Mesendoderm (in vitro differentiated cells): ENCODE results near the gene ZNF280B.
"Not testable (repeated sequence)": the region's sequence is repeated elsewhere in the genome, so short reads cannot be mapped to it uniquely, and the experiment has no call there.

Experiments
- DNase-seq: peaks from one replicate; pipeline ENCODE4 v3.0.0; 2013
- H2AK5ac ChIP-seq: 2 replicates; pipeline ENCODE4 v1.6.1; 2013; ENCODE audit warnings: low read length, inconsistent platforms
- H2BK120ac ChIP-seq: 2 replicates; pipeline ENCODE4 v1.6.1; 2013; ENCODE audit warnings: low read depth, mild to moderate bottlenecking, low read length, moderate library complexity, mixed read lengths
- H2BK15ac ChIP-seq: replicated peaks from 2 replicates; pipeline ENCODE4 v1.6.1; 2013; ENCODE audit warnings: low read depth, mild to moderate bottlenecking, moderate library complexity
- H2BK5ac ChIP-seq: 2 replicates; pipeline ENCODE4 v1.6.1; 2013; ENCODE audit warnings: low read length, inconsistent platforms
- H3K18ac ChIP-seq: 2 replicates; pipeline ENCODE4 v1.6.1; 2013; ENCODE audit warnings: mild to moderate bottlenecking, low read length, mixed read lengths
- H3K23ac ChIP-seq: one replicate; pipeline ENCODE4 v1.6.1; 2013; ENCODE audit warnings: low read length
- H3K27ac ChIP-seq: 2 replicates; pipeline ENCODE4 v1.5.1; 2013; ENCODE audit warnings: low read depth, mild to moderate bottlenecking, inconsistent platforms, low read length, moderate library complexity
- H3K27me3 ChIP-seq: 2 replicates; pipeline ENCODE4 v1.6.1; 2013; ENCODE audit warnings: low read length, control low read depth, mild to moderate bottlenecking, inconsistent platforms; ENCODE audit not compliant: insufficient read depth, poor library complexity
- H3K36me3 ChIP-seq: 2 replicates; pipeline ENCODE4 v1.6.1; 2013; ENCODE audit warnings: low read length, inconsistent platforms; ENCODE audit not compliant: control insufficient read depth, insufficient read depth
- H3K4ac ChIP-seq: one replicate; pipeline ENCODE4 v1.6.1; 2013; ENCODE audit warnings: low read depth, mild to moderate bottlenecking, low read length, moderate library complexity
- H3K4me1 ChIP-seq: 2 replicates; pipeline ENCODE4 v1.6.1; 2013; ENCODE audit warnings: low read depth, low read length, inconsistent platforms; ENCODE audit not compliant: control insufficient read depth
- H3K4me2 ChIP-seq: 2 replicates; pipeline ENCODE4 v1.6.1; 2013; ENCODE audit warnings: low read length
- H3K4me3 ChIP-seq: 2 replicates; pipeline ENCODE4 v1.5.1; 2013; ENCODE audit warnings: mild to moderate bottlenecking, low read length
- H3K56ac ChIP-seq: one replicate; pipeline ENCODE4 v1.6.1; 2013; ENCODE audit warnings: low read length
- H3K79me1 ChIP-seq: 2 replicates; pipeline ENCODE4 v1.6.1; 2013; ENCODE audit warnings: low read length, inconsistent platforms
- H3K79me2 ChIP-seq: 2 replicates; pipeline ENCODE4 v1.6.1; 2013; ENCODE audit warnings: mild to moderate bottlenecking, low read length; ENCODE audit not compliant: control insufficient read depth, insufficient read depth
- H3K9ac ChIP-seq: 2 replicates; pipeline ENCODE4 v1.6.1; 2013; ENCODE audit warnings: low read length, inconsistent platforms
- H4K5ac ChIP-seq: one replicate; pipeline ENCODE4 v1.6.1; 2013; ENCODE audit warnings: low read length
- H4K8ac ChIP-seq: one replicate; pipeline ENCODE4 v1.6.1; 2013; ENCODE audit warnings: low read depth, mild to moderate bottlenecking, control low read depth, low read length, moderate library complexity
- WGBS: extraction: QIAGEN DNeasy Blood & Tissue Kit; methylation state at CpG from one replicate; pipeline ENCODE4 v1.1.7; 2013; ENCODE audit warnings: low lambda C conversion rate, missing lambda C conversion rate; ENCODE audit not compliant: insufficient coverage; ENCODE audit errors: extremely low coverage; 5-methylcytosine and 5-hydroxymethylcytosine counted together

ZNF280B gene

DNA sequence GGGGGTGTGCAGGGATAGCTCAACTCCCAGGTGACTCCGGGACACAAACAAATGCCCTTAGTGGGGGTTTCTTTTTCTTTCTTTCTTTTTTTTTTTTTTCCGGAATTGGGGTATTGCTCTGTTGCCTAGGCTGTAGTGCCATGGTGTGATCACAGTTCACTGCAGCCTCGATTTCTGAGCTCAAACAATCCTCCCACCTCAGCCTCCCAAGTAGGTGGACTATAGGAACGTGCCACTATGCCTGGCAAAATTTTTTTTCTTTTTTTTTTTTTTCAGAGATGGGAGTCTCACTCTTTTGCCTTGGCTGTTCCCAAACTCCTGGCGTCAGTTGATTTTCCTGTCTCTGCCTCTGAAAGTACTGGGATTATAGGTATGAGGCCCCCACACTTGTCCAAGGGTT, 25.3 kb upstream of the ZNF280B start:
- H3K4me1 ChIP-seq: no peaks in the 10 kb centered on the region
- no peak overlapping the region for H3K18ac ChIP-seq
- H3K79me2 ChIP-seq: no peaks in the 10 kb centered on the region
- no peaks in the 10 kb centered on the region for H3K79me1 ChIP-seq
- H3K4me2 ChIP-seq: no peak overlapping the region
- no peak overlapping the region for H3K56ac ChIP-seq
- H2AK5ac ChIP-seq: no peak overlapping the region
- H3K27ac ChIP-seq: no peak overlapping the region
- H2BK15ac ChIP-seq: no peak overlapping the region
- no peak overlapping the region for H3K9ac ChIP-seq
- H2BK5ac ChIP-seq: no peak overlapping the region
- no peak overlapping the region for H2BK120ac ChIP-seq
- H3K4ac ChIP-seq: no peak overlapping the region
- H4K8ac ChIP-seq: no peak overlapping the region
- H3K23ac ChIP-seq: no peak overlapping the region
- no peak overlapping the region for H3K4me3 ChIP-seq
- no peak overlapping the region for H4K5ac ChIP-seq
- no peak for DNase-seq
- WGBS: no CpG with 5 or more reads among the region's 5 CpGs
- H3K27me3 ChIP-seq: no peaks in the 10 kb centered on the region
- H3K36me3 ChIP-seq: no peaks in the 10 kb centered on the region

- Histone ChIP-seq H3K4me2 (no peak overlapping the region), H3K18ac (no peak overlapping the region), H3K9ac (no peak overlapping the region), H3K56ac (no peak overlapping the region), H3K23ac (no peak overlapping the region), H2BK5ac (no peak overlapping the region), H3K27ac (no peak overlapping the region), H3K4ac (no peak overlapping the region), H3K4me1 (no peaks in the 10 kb centered on the region), H3K79me1 (no peaks in the 10 kb centered on the region), H3K4me3 (no peak overlapping the region), H3K36me3 (no peaks in the 10 kb centered on the region), H3K27me3 (no peaks in the 10 kb centered on the region), H2BK15ac (no peak overlapping the region), H2BK120ac (no peak overlapping the region), H2AK5ac (no peak overlapping the region), H4K8ac (no peak overlapping the region), H3K79me2 (no peaks in the 10 kb centered on the region), H4K5ac (no peak overlapping the region)
- no CpG with 5 or more reads among the region's 1 CpG for WGBS
- no peak for DNase-seq
These were observed 24.9 kb upstream of the ZNF280B start for GRCh38 chr22:22533417-22533816.

GRCh38 chr22:22532547-22533071, 24.1 kb upstream of the ZNF280B start:
- H3K4ac ChIP-seq, H3K79me1 ChIP-seq, H3K4me2 ChIP-seq, H2BK120ac ChIP-seq, H4K8ac ChIP-seq, DNase-seq, H4K5ac ChIP-seq, H3K9ac ChIP-seq, H2AK5ac ChIP-seq, H3K18ac ChIP-seq, H2BK15ac ChIP-seq, H3K4me1 ChIP-seq, H3K79me2 ChIP-seq, H3K4me3 ChIP-seq, H3K36me3 ChIP-seq, H2BK5ac ChIP-seq, H3K27me3 ChIP-seq, H3K23ac ChIP-seq, H3K56ac ChIP-seq, H3K27ac ChIP-seq: not testable (repeated sequence)
- WGBS: no CpG with 5 or more reads among the region's 12 CpGs

- no peak for DNase-seq
- Histone ChIP-seq H3K79me1 (no peaks in the 10 kb centered on the region), H3K4ac (no peak overlapping the region), H3K27me3 (no peaks in the 10 kb centered on the region), H2BK15ac (no peak overlapping the region), H4K8ac (no peak overlapping the region), H3K9ac (no peak overlapping the region), H3K4me3 (no peak overlapping the region), H3K79me2 (no peaks in the 10 kb centered on the region), H3K4me1 (no peaks in the 10 kb centered on the region), H3K23ac (no peak overlapping the region), H3K27ac (no peak overlapping the region), H3K4me2 (no peak overlapping the region), H3K18ac (no peak overlapping the region), H2BK120ac (no peak overlapping the region), H3K36me3 (no peaks in the 10 kb centered on the region), H3K56ac (no peak overlapping the region), H4K5ac (no peak overlapping the region), H2AK5ac (no peak overlapping the region), H2BK5ac (no peak overlapping the region)
- no CpG with 5 or more reads among the region's 7 CpGs for WGBS
These were observed 23.4 kb upstream of the ZNF280B start for GRCh38 chr22:22531770-22532546.

GRCh38 chr22:22528780-22529179, 20.2 kb upstream of the ZNF280B start:
- DNase-seq: no peak
- Histone ChIP-seq H3K4me3 (no peak overlapping the region), H3K18ac (no peak overlapping the region), H3K56ac (no peak overlapping the region), H2AK5ac (no peak overlapping the region), H3K27ac (no peak overlapping the region), H3K27me3 (no peaks in the 10 kb centered on the region), H3K36me3 (no peaks in the 10 kb centered on the region), H3K79me1 (no peaks in the 10 kb centered on the region), H2BK120ac (no peak overlapping the region), H3K4me2 (no peak overlapping the region), H3K9ac (no peak overlapping the region), H4K8ac (no peak overlapping the region), H3K23ac (no peak overlapping the region), H2BK5ac (no peak overlapping the region), H4K5ac (no peak overlapping the region), H3K4me1 (no peaks in the 10 kb centered on the region), H2BK15ac (no peak overlapping the region), H3K79me2 (no peaks in the 10 kb centered on the region), H3K4ac (no peak overlapping the region)
- WGBS: no CpG with 5 or more reads among the region's 2 CpGs

- H3K27me3 ChIP-seq: no peaks in the 10 kb centered on the region
- no peak overlapping the region for H2BK120ac ChIP-seq
- WGBS: no CpG with 5 or more reads among the region's 5 CpGs
These were observed 18.8 kb upstream of the ZNF280B start for GRCh38 chr22:22527312-22527711.

More at GRCh38 chr22:22527312-22527711, 18.8 kb upstream of the ZNF280B start:
- no peak overlapping the region for H4K5ac ChIP-seq
- H3K27ac ChIP-seq: no peak overlapping the region
- no peak overlapping the region for H2BK5ac ChIP-seq
- no peak overlapping the region for H3K9ac ChIP-seq
- H3K4ac ChIP-seq: no peak overlapping the region
- H3K4me2 ChIP-seq: no peak overlapping the region
- H4K8ac ChIP-seq: no peak overlapping the region
- DNase-seq: no peak
- no peak overlapping the region for H3K23ac ChIP-seq
- H3K79me2 ChIP-seq: no peaks in the 10 kb centered on the region
- H3K79me1 ChIP-seq: no peaks in the 10 kb centered on the region
- no peak overlapping the region for H2BK15ac ChIP-seq
- H3K56ac ChIP-seq: no peak overlapping the region
- no peak overlapping the region for H3K18ac ChIP-seq
- no peak overlapping the region for H3K4me3 ChIP-seq
- no peaks in the 10 kb centered on the region for H3K4me1 ChIP-seq
- no peaks in the 10 kb centered on the region for H3K36me3 ChIP-seq
- H2AK5ac ChIP-seq: no peak overlapping the region
